ENCODE results near the gene CDC42BPA. TPM values are rescaled to one million over a fixed set of nuclear protein-coding genes. Genes with fewer than 3 reads are reported as not detected.
A peak's percentile ranks its signal among the peaks of the same experiment; 100 is the strongest.

CDC42BPA gene
- total RNA-seq, 1 experiment from 2014 or later = 38.2 TPM

DNA sequence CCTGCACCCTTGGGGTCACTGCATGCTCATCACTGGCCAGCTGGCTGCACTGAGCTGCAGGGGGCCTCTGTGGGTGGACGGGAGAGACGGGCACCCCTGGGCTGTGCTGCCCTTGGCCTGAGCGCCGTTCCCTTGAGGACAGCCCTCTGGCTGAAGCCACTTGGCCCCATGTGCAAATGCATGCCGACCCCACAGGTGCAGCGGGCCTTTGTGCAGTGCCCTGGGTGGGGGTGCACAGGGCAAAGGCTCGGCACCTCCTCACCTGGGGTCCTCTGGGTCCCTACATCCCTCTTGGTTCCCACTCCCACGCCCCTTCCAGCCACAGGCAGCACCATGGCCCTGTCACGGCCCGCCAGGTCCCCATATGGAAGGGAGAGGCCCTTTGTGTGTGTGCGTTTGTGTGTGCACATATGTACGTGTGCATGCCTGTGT is 336.9 kb downstream of the CDC42BPA start:
- DNase-seq (ENCODE audit: low read depth) = no peak

DNA sequence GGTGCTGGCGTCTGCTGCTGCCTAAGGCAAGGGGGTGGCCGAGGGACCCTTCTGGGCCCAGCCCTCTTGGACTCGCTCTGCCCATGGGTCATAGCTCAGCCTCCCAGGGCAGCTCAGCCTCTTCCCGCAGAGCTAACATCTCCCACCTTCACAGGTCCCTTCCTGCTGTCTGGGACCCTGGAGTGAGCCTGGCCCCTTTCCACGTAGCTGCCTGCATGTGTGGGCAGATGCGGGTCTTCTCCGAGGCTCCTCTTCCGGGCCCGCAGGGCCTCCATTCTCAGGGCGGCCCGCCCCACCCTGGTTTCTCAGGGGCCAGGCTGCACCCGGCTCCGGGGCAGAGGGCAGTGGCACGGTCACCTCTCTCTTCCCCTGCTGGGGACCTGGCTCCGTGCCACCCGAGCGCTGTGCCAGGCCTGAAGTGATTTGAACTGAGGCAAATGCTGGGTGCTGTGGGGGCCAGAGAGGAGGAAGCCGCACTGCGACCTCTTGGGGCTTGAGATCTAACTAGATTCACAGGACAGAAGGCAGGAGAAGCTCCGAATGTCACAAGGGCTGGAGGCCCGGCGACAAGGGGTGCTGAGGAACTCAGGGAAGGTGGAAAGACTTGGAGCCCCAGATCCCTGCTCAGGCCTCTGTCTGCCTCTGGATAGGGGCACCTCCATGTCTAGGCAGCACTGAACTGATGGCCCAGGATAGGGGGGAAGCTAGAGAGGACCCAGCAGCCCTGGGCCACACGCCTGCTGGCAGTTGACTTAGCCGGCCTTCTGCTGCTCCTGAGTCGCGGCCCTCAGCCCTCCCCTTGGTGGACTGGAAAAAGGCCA is 337.5 kb downstream of the CDC42BPA start:
- DNase-seq (ENCODE audit: low read depth) = no peak

DNA sequence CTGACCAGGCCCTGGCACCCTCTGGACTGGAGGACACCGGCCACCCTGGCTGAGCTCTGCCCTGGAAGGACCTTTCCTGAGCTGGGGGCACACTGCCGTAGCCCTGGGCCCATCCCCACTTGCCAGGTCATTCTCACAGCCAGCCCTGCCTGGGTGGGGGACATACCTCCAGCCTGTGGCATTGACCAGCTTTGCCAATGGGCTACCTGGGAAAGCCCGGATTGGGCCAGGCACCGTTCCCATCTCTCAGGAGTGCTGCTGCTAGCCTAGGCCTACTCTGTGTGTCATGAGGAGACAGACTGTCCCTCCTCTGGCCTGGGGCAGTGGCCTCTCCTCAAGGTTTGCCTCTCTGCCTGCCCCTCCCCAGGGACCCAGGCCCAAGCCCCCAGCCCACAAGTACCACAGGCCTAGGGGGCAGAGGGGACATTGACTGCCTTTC is 338.2 kb downstream of the CDC42BPA start:
- no peak for DNase-seq (ENCODE audit: low read depth)

DNA sequence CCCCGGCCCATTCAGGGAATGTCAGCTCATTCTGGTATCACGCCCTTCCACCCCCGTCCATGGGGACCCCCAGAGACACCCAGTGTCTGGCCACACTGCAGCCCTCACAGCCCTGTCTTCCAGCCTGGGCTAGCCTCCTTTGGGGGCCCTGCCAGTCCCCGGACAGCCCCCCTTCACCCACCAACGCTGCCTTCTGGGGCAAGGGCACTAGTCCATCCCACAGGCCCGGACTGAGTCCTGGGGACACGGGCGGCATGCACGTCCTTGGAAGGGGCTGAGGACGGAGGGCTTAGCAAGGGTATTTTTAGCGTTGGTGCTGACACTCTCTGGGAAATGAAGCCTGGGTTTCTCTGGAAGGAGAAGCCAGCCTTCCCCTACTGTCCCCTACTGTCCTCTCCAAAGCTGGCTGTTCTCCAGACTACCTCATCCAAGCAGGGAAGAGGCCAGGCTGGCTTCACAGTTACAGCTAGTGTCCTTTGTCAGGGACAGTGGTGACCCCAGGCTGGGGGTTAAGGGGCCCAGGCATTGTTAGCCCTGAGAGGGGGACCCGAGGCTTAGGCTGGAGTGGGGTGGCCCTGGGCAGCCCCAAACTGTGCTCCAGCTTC is 338.7 kb downstream of the CDC42BPA start:
- no peak for DNase-seq (ENCODE audit: low read depth)

DNA sequence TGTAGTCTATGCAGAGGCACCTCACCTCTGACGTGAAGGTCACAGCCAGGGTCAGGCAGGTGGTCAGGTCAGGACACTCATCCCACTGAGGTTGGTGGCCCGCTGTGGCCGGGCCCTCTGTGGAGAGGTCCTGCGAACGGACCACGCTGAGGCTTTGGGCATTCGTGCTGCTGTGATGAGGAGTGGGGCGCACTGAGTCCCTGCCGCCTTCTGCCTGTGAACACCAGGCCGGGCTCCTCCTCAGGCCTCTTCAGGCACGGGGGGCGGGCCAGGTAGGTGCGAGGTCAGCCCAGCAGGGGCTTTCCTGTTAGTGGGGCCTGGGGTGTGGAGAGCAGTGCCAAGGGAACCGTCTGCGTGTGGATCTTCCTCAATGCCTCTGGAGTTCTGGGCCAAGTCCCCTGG is 339.2 kb downstream of the CDC42BPA start:
- no peak for DNase-seq (ENCODE audit: low read depth)

DNA sequence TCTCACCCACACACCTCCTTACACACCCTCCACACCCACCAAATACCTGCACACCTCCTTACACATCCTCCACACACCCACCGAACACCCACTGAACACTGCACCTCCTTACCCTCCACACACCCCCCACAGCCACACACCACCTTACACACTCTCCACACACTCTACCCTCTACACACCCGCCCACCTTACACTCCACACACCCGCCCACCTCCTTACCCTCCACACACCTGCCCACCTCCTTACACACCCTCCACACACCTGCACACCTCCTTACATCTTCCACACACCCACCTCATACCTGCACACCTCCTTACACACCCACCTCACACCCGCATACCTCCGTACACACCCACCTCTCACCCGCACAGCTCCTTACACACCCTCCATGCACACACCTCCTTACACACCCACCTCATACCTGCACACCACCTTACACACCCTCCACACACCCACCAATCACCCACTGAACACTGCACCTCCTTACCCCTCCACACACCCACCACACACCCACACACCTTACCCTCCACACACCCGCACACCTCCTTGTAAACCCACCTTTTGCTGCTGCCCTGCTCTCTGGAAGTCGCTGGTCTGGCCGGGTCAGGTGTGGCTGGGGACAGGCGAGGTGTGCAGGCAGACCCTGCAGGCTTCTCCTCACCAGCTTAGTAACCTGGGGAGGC is 339.7 kb downstream of the CDC42BPA start:
- DNase-seq (ENCODE audit: low read depth) = no peak

DNA sequence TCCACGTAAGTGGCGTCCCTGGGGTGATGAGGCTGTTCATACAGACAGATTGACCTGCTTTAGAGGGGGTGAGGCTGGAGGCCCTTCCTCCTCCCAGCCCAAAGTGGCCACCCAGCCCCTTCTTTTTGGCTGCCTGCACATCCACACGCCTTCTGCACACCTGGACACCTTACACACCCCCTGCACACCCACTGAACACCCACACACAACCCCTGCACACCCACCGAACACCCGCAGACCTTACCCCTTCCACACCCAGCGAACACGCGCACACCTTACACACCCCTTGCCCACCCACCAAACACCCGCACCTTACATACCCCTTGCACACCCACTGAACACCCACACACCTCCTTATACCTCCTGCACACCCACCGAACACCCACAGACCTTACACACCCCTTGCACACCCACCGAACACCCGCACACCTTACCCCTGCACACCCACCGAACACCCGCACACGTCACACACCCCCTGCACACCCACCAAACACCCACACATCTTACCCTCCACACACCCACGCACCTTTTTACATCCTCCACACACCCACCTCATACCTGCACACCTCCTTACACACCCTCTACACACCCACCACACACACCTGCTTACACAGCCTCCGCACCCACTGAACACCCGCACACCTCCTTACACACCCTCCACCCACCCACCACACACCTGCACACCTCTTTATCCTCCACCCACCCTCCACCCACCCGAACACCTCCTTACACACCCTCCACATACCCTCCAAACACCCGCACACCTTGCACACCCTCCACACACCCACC is 340.5 kb downstream of the CDC42BPA start:
- DNase-seq (ENCODE audit: low read depth) = no peak

DNA sequence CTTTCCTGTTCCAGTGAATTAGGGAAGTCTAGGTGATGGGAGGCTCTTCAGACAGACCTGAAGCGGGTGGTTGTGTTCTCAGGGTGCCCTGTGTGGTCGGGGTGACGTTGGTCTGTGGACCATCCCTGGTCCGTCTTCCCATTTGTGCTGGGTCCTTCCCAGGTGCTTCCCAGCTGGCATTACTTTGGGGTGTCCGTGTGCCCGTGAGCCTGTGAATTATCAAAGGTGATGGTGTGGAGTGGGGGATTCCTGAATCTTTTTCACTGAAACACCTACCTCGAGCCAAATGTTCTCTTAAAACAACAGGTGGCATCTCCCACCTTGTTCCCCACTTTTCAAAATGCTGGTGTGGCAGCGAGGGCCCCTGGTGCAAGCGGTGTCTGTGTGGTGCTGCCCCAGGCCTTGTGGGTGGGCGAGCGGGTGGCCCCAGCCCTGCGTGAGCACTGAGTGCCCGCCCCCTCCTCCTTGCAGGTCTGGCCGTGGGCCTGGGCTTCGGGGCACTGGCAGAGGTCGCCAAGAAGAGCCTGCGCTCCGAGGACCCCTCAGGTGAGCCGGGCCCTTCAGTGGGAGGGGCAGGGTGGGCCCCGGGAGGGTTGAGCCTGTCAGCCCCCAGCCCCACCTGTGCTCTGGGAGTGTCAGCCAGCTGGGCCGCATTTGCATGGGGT is 341.2 kb downstream of the CDC42BPA start:
- DNase-seq (ENCODE audit: low read depth) = no peak

DNA sequence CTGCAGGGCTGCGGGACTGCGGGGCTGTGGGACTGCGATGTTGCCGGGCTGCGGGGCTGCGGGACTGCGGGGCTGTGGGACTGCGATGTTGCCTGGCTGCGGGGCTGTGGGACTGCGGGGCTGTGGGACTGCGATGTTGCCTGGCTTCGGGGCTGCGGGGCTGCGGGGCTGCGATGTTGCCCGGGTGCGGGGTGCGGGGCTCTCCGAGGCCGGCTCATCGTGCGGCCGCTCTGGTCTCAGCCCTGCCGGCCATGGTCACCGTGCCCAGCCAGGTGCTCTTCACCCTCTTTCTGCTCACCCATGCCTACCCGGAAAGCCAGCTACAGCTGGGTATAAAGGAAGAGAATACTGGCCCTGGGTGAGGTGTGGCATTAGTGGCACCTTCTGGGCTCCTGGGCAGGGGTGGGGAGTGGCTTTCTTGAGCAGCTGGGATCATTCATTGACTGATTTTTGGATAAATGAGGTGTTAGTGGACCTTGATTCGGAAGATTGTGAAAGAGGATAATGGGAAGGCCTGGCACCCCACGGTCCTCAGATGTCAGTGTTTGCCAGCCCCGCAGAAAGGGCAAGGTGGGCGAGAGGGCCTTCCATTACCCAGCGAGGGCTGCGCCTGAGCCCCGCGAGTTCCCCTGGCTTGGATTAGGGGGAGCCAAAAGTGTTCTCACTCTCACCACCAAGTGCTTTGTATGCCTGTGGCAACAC is 341.9 kb downstream of the CDC42BPA start:
- no peak for DNase-seq (ENCODE audit: low read depth)

DNA sequence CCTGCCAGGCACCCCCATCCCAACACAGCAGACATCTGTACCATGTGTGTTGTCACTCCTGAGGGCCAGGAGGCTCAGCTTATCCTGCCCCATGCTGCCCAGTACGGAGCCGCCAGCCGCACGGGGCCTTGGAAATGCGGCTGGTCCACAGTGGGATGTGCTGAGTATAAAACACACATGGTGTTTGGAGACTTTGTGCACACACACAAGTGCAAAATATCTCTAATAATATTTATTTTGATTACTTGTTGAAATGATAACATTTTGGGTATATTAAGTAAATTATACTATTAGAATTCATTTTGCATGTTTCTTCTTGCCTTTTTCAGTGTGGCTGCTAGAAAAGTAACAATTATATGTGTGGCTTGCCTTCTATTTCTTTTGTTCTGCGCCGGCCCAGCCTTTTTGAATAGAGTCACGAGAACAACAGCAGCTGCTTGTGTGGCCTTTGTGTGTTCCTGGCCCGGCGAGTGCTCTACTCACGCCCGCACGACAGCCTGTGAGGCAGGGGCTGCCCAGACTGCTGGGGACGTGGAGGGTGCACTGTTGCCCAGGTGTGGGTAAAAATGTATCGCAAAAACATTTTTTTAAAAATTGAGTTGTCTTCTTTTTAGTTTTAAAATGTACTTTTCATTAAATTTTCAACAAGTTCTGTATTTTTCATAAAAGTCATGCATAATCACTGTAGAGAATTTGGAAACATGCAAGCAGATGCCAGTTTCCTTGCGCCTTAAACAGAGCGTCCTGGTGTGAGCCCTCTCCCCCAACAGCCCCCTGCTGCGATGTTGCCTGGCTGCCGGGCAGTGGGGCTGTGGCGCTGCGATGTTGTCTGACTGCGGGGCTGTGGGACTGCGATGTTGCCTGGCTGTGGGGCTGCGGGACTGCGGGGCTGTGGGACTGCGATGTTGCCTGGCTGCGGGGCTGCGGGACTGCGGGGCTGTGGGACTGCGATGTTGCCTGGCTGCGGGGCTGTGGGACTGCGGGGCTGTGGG is 342.7 kb downstream of the CDC42BPA start:
- DNase-seq (ENCODE audit: low read depth) = no peak

DNA sequence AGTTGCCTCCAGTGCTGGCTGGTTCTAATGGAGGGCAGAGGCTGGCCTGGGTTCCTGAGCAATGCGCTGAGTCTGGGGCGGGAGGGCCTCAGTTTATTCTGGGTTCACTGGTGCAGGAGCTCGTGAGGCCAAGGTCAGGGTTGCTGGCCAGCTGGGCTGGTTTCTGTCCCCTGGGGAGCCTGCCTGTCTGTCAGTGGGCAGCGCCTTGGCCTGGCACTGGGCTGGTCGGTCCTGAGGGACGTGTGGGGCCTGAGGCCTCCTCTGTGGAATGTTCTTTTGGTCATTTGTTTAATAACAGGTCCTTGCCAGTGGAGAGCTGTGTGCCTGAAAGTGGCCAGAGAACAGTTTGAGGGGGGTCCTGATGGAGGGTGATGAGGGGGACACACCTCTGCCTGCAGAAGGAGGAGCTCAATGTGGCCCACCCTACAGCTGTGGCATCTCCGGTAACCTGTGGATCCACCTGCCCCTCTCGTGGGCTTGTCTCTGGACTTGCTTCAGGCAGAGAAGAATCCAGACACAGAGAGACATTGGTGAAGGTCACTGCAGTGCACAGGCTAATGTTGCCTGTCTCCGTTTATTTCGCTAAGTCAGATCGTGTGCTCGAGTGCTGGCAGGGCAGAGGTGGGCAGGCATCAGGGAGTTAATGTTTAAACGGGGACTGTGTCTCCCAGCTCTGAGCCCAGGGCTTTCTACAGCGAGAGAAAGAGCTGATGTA is 343.6 kb downstream of the CDC42BPA start:
- DNase-seq (ENCODE audit: low read depth) = peak; percentile 6

DNA sequence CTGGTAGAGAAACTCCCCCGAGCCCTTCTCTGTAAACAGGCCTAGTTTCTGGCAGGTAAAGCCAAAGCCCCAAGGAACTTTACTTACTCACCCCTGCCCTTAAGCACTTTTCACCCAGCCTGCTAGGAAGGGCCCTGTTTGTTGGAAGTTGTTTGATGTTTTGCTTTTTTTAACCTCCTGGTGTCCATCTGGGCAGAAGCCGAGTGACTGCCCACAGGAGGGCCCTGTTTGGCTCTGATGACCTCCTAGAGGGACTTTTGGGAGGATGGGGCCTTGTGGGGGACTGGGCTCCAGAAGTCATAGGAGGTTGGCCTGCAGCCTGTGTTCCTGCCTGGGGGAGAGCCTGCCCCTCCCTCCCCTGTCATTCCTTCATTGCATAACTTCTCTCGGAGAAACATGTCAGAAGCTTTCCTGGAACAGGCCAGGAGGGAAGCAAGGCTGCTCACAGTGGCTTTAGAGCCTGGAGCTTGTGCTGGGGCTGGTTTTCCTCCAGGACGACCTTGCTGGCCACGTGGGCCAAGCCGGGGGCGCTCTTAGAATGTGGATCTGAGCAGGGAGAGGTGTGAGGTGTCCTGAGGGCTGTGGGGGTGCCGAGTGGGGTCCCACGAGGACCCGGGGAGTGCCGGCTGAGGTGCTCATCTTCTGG is 344.3 kb downstream of the CDC42BPA start:
- peak; percentile 7 for DNase-seq (ENCODE audit: low read depth)

DNA sequence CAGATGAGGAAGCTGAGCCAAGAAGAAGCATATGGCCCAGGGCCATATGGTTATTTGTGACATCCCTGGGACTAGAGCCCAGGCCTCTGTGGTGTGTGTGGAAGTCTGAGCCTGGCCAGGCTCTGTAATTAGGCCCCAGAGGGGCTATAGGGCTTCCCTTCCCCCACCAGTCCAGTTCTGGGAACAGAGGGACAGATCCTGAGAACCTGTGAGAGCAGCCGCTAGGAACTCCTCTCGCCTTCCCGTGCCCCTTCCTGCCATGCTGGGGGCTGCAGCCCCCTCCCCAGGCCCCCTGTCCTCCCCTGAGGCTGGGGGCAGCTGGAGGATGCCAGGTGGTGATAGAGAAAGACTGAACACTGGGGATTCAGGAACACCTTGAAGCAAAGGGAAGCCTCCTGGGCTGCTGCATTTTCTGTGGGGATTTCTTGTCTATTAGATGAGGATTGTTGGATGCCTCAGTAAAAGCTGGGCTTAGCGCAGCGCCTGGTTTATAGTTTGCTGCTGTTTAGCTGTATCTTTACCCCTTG is 344.9 kb downstream of the CDC42BPA start:
- DNase-seq (ENCODE audit: low read depth) = no peak

DNA sequence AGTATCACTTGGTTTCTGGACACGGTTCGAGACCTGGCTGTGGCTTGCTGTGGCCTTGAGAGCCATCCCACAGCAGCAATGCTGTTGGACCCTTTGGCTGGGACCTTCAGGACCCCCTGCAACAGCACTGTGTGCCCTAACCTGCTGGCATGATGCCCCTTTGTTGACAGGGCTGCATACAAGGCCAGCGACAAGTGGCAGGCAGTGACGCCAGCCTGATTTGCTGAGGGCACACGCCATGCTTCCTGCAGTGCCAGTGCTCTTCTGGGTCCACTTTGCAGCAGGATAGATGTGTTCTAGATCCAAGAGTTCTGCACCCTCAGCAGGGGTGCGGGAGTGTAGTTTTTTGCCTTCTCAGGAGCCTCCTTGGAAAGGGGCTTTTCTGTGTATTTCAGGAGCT is 345.4 kb downstream of the CDC42BPA start:
- DNase-seq (ENCODE audit: low read depth) = no peak

DNA sequence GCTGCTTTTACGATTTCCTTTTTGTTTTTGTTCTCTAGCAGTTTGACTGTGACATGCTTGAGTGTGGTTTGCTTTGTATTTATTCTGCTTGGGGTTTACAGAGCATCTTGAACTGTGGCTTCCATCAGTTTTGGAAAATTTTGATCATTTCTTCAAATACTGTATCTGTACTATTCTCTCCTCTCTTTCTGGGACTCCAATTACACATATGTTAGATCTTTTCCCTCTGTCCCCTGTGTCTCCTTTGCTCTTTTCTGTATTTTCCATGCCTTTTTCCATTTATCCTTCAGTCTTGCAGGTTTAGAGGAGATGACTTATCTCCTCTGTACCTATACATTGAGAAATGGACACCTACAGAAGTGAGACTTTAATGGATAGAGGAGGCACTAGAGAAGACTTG is 346.5 kb downstream of the CDC42BPA start:
- DNase-seq (ENCODE audit: low read depth) = no peak

DNA sequence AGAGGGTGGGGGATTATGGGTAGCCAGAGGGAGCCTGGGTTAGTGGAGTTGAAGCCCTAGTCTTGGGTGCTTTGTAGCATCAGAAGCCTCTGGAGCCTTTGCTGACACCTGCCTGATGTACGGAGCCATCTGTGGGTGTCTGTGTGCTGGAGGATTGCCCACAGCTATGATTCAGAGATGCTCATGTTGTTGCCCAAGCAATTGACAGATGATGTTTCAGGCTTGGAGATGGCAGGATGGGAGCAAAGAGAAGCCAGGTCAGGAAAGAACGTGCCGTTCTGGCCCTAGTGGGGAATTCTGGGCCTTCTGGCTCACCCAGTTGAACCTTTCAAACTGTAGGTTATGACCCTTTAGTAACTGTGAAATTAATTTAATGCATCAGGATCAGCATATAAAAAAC is 350.6 kb downstream of the CDC42BPA start:
- peak; percentile 92 for DNase-seq (ENCODE audit: low read depth)

DNA sequence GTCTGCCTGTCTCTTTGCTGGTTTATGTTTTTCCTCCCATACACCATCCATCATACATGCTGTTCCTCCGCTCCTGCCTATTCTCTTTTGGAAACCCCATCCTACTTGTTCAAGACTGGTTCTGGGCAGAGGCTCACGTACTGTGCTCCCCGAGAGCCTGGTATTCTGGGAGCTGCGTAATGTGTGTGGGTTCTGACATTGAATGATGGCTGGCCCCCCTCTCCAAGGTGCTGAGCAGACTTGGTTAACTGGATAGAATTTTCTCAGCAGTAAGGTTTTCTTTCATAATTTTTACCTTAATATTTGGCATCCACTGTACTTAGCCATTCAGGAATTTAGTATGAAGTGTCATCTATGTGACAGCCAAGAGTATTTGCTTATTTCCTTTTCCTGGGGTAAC is 351.6 kb downstream of the CDC42BPA start:
- no peak for DNase-seq (ENCODE audit: low read depth)

Measured in LHCN-M2 (cell line).